Measurements from ENCODE around the gene ZNF883. TPM values are rescaled to one million over a fixed set of nuclear protein-coding genes. Genes with fewer than 3 reads are reported as not detected.

ZNF883 gene
- total and polyA plus RNA-seq, 2 donors (not counting 3 experiments of a cell fraction or from before 2014, with no cell fraction given), result 0.15 TPM; not detected in 1

DNA sequence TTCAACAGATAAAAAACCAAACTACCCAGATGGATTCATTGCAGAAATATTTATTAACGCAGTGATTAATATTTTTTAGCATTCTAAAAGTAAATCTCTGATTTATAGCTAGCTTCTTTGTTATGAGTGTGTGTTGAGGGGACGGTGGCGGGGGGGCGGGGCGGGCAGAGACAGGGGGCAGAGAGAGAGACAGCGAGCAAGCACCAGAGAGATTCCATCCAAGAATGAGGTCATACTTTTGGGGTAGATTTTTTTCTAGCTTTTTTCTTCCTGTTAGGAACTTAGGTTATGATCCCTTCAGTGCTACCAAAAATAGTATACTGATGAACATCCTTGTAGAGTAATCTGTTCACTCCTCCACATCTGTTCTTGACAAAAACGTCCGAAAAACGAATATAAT, 500 bp upstream of the ZNF883 start:
- no peak for DNase-seq (ENCODE audit: low read depth, low spot score)
- dilution Hi-C loops (cut with MboI; ENCODE audit: extremely low pct_ligation_motif_present, low sequenced_read_pairs), result no loop called here
- H3K4me1 ChIP-seq (ENCODE audit: control insufficient read depth, extremely low read depth, insufficient read depth, low read length), result no peaks in the 10 kb centered on the region
- no peak overlapping the region for H3K4me3 ChIP-seq (replicated peaks in 1 of 3; ENCODE audit: insufficient read depth in 1 of 3, low read depth in 1 of 3, low read length in 3 of 3)
- no peaks in the 10 kb centered on the region for H3K9me1 ChIP-seq (replicated peaks; ENCODE audit: control insufficient read depth, extremely low read depth, insufficient read depth, low read length)
- H3K36me3 ChIP-seq (ENCODE audit: control insufficient read depth in 2 of 2, extremely low read depth in 1 of 2, insufficient read depth in 2 of 2, low read length in 2 of 2), result no peaks in the 10 kb centered on the region
- no peaks in the 10 kb centered on the region for H4K20me1 ChIP-seq (replicated peaks; ENCODE audit: control insufficient read depth, extremely low read depth, insufficient read depth, low read length)
- H3K4me2 ChIP-seq (ENCODE audit: insufficient read depth, low read length), result no peak overlapping the region
- no peak overlapping the region for H2AFZ ChIP-seq (ENCODE audit: low read depth, low read length)
- TF ChIP-seq MYC (IDR thresholded peaks at IDR 0.05; ENCODE audit: low read depth, low read length) (no peak), EZH2 (IDR thresholded peaks at IDR 0.05; ENCODE audit: borderline replicate concordance, low read depth, low read length, severe bottlenecking) (no peak), POLR2A (IDR thresholded peaks at IDR 0.05; ENCODE audit: low read depth, low read length) (no peak), JUN (IDR thresholded peaks at IDR 0.05; ENCODE audit: borderline replicate concordance, insufficient read depth, insufficient read length, low read depth) (no peak), GATA2 (IDR thresholded peaks at IDR 0.05; ENCODE audit: insufficient read depth, insufficient read length, low read depth, low read length) (no peak), FOS (IDR thresholded peaks at IDR 0.05; ENCODE audit: borderline replicate concordance, insufficient read depth, low read length) (no peak), POLR2AphosphoS5 (IDR thresholded peaks at IDR 0.05; ENCODE audit: insufficient read depth, low read depth, low read length) (no peak)
- TF ChIP-seq, protein P1, sequence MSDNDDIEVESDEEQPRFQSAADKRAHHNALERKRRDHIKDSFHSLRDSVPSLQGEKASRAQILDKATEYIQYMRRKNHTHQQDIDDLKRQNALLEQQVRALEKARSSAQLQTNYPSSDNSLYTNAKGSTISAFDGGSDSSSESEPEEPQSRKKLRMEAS (IDR thresholded peaks at IDR 0.05; ENCODE audit: insufficient read depth, insufficient read length), result no peak
- TF ChIP-seq, protein P2, sequence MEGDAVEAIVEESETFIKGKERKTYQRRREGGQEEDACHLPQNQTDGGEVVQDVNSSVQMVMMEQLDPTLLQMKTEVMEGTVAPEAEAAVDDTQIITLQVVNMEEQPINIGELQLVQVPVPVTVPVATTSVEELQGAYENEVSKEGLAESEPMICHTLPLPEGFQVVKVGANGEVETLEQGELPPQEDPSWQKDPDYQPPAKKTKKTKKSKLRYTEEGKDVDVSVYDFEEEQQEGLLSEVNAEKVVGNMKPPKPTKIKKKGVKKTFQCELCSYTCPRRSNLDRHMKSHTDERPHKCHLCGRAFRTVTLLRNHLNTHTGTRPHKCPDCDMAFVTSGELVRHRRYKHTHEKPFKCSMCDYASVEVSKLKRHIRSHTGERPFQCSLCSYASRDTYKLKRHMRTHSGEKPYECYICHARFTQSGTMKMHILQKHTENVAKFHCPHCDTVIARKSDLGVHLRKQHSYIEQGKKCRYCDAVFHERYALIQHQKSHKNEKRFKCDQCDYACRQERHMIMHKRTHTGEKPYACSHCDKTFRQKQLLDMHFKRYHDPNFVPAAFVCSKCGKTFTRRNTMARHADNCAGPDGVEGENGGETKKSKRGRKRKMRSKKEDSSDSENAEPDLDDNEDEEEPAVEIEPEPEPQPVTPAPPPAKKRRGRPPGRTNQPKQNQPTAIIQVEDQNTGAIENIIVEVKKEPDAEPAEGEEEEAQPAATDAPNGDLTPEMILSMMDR (IDR thresholded peaks at IDR 0.05; ENCODE audit: extremely low read depth in 1 of 2, insufficient read depth in 1 of 2, low read depth in 1 of 2, low read length in 2 of 2), result no peak
- intact Hi-C loops (cut with micrococcal nuclease), result no loop called here
- CTCF ChIA-PET, result interaction anchor here (1.0 kb wide), 1 partner anchor 9 kb away, joined by 3 read pairs; no protein-coding TSS in a partner anchor
- no peak overlapping the region for H3K27ac ChIP-seq (ENCODE audit: insufficient read depth, low read depth, low read length)
- FAIRE-seq, result no peak
- H3K27me3 ChIP-seq (ENCODE audit: control insufficient read depth in 2 of 2, insufficient read depth in 2 of 2, low read length in 2 of 2), result peaks cover 0 to 3% of the 10 kb centered on the region in 2 experiments
- BruUV-seq (replicated peaks), result no TSS peak
- H3K79me2 ChIP-seq (ENCODE audit: control insufficient read depth, insufficient read depth, low read length), result no peaks in the 10 kb centered on the region
- no peak overlapping the region for H3K9ac ChIP-seq (replicated peaks; ENCODE audit: extremely low read depth, insufficient read depth, low read length)
- H3K9me3 ChIP-seq (replicated peaks; ENCODE audit: control insufficient read depth, insufficient read depth, low read length), result no peaks in the 10 kb centered on the region
- POLR2A ChIA-PET, result no interaction called here

Measured in endothelial cell of umbilical vein (primary cell).